WTC11 (cell line): Measurements from ENCODE around the gene VEGFD. TPM values are rescaled to one million over a fixed set of nuclear protein-coding genes. Genes with fewer than 3 reads are reported as not detected.

Source experiments
- ATAC-seq: fragments of 200-7000 bp; cut with Tn5 transposase; 2 replicates; pipeline ENCODE4 v1.10.0; 2021; ENCODE audit warnings: mild to moderate bottlenecking, moderate library complexity
- CTCF ChIA-PET: fragments of 300-600 bp; sonication (Branson Sonifier 250); formaldehyde crosslinking; loops from one replicate; lab custom pipeline; 2021; ENCODE audit warnings: antibody characterized with exemption; lab: Charles Lee
- POLR2A ChIA-PET: fragments of 350-600 bp; sonication (Branson Sonifier 250); formaldehyde crosslinking; loops from one replicate; lab custom pipeline; 2021; ENCODE audit warnings: antibody characterized with exemption; lab: Charles Lee
- DNase-seq: peaks from one replicate; pipeline ENCODE4 v3.0.0; 2021; ENCODE audit warnings: low spot score
- H3K27ac Mint-ChIP-seq: 2 replicates; pipeline ENCODE4 v1.8.0; 2021; ENCODE audit warnings: mixed read lengths
- H3K27me3 Mint-ChIP-seq: 2 replicates; pipeline ENCODE4 v1.8.0; 2021; ENCODE audit warnings: low read depth, mild to moderate bottlenecking, moderate library complexity, mixed read lengths
- H3K36me3 Mint-ChIP-seq: 2 replicates; pipeline ENCODE4 v1.8.0; 2021; ENCODE audit warnings: mixed read lengths
- H3K4me1 Mint-ChIP-seq: 2 replicates; pipeline ENCODE4 v1.8.0; 2022; ENCODE audit warnings: mixed read lengths
- H3K4me3 Mint-ChIP-seq: 2 replicates; pipeline ENCODE4 v1.8.0; 2021; ENCODE audit warnings: mild to moderate bottlenecking, moderate library complexity, mixed read lengths
- H3K9me3 Mint-ChIP-seq: 2 replicates; pipeline ENCODE4 v1.8.0; 2021; ENCODE audit warnings: mixed read lengths
- AFF4 ChIP-seq: sonication (generic); formaldehyde crosslinking; IDR thresholded peaks from 2 replicates; pipeline ENCODE4 v1.8.1; 2023; ENCODE audit warnings: mild to moderate bottlenecking, missing genetic modification reagents, borderline replicate concordance
- E2F4 ChIP-seq: sonication (generic); formaldehyde crosslinking; IDR thresholded peaks from 2 replicates; pipeline ENCODE4 v1.8.1; 2022; ENCODE audit warnings: low read depth, mild to moderate bottlenecking, moderate library complexity, missing genetic modification reagents, borderline replicate concordance
- ESRRA ChIP-seq: sonication (generic); formaldehyde crosslinking; IDR thresholded peaks from 2 replicates; pipeline ENCODE4 v1.8.1; 2022; ENCODE audit warnings: mild to moderate bottlenecking, missing genetic modification reagents, borderline replicate concordance
- FOXP4 ChIP-seq: sonication (generic); formaldehyde crosslinking; IDR thresholded peaks from 2 replicates; pipeline ENCODE4 v1.8.0; 2022; ENCODE audit warnings: mild to moderate bottlenecking, missing genetic modification reagents
- MXD4 ChIP-seq: fragments of 250-450 bp; sonication (Bioruptor Pico); IDR thresholded peaks from 2 replicates; pipeline ENCODE4 v1.8.0; 2021; ENCODE audit warnings: mild to moderate bottlenecking, moderate library complexity, borderline replicate concordance
- NR1H2 ChIP-seq: sonication (generic); formaldehyde crosslinking; IDR thresholded peaks from 2 replicates; pipeline ENCODE4 v1.9.0; 2021; ENCODE audit warnings: mild to moderate bottlenecking, moderate library complexity, missing genetic modification reagents
- NR2C2 ChIP-seq: sonication (generic); formaldehyde crosslinking; IDR thresholded peaks from 2 replicates; pipeline ENCODE4 v1.8.0; 2022; ENCODE audit warnings: mild to moderate bottlenecking, missing genetic modification reagents
- PRDM15 ChIP-seq: sonication (generic); formaldehyde crosslinking; IDR thresholded peaks from 2 replicates; pipeline ENCODE4 v1.8.0; 2022; ENCODE audit warnings: missing genetic modification reagents
- ZNF416 ChIP-seq: fragments of 250-450 bp; sonication (Bioruptor Pico); IDR thresholded peaks from 2 replicates; pipeline ENCODE4 v1.9.0; 2021; ENCODE audit warnings: mild to moderate bottlenecking, inconsistent platforms
- ZNF532 ChIP-seq: fragments of 250-450 bp; sonication (Bioruptor Pico); IDR thresholded peaks from 2 replicates; pipeline ENCODE4 v1.9.0; 2021; ENCODE audit warnings: mild to moderate bottlenecking, borderline replicate concordance
- total RNA-seq: library from RNA; stranded (reverse); gene quantifications from 3 replicates; pipeline ENCODE4 v1.2.3, GENCODE V29; 2021
- TF ChIP-seq, protein P1 (sequence below): sonication (generic); formaldehyde crosslinking; IDR thresholded peaks from 2 replicates; pipeline ENCODE4 v1.8.0; 2023; ENCODE audit warnings: missing genetic modification reagents

The VEGFD gene
- total RNA-seq, 1 experiment from 2014 or later: not detected

GRCh38 chrX:15350329-15350996, 33.8 kb downstream of the VEGFD start:
- ChIA-PET CTCF (interaction anchor here (0.6 to 3.0 kb wide), 8 partner anchors 23 to 342 kb away, joined by 3 to 48 read pairs (median 4); partner anchors contain the start of gene PIR), POLR2A (no interaction called here)
- Mint-ChIP-seq H3K27ac (no peak overlapping the region; the same call in 1 of the 2 replicates), H3K36me3 (no peaks in the 10 kb centered on the region), H3K4me3 (no peak overlapping the region), H3K4me1 (peaks cover 9% of the 10 kb centered on the region), H3K27me3 (peaks cover 4% of the 10 kb centered on the region; the same call in 1 of the 2 replicates), H3K9me3 (no peaks in the 10 kb centered on the region)
- TF ChIP-seq, protein P1, sequence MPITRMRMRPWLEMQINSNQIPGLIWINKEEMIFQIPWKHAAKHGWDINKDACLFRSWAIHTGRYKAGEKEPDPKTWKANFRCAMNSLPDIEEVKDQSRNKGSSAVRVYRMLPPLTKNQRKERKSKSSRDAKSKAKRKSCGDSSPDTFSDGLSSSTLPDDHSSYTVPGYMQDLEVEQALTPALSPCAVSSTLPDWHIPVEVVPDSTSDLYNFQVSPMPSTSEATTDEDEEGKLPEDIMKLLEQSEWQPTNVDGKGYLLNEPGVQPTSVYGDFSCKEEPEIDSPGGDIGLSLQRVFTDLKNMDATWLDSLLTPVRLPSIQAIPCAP (CRISPR knock-in tag): no peak
- TF ChIP-seq E2F4 (CRISPR knock-in tag): no peak
- no peak for TF ChIP-seq ZNF416 (CRISPR knock-in tag)
- no peak for TF ChIP-seq NR2C2 (CRISPR knock-in tag)
- TF ChIP-seq AFF4: no peak
- no peak for TF ChIP-seq MXD4
- TF ChIP-seq ZNF532 (CRISPR knock-in tag): no peak
- no peak for TF ChIP-seq ESRRA (CRISPR knock-in tag)
- no peak for TF ChIP-seq NR1H2 (CRISPR knock-in tag)
- no peak for TF ChIP-seq PRDM15 (CRISPR knock-in tag)
- no peak for TF ChIP-seq FOXP4
- ATAC-seq (peak; percentile 84), DNase-seq (peak; percentile 10)
